GM19328 (cell line): Measurements from ENCODE around the gene B3GAT1.

Source experiments
- ATAC-seq: cut with Tn5 transposase; IDR thresholded peaks from one replicate; pipeline ENCODE4 v1.9.1; 2021; ENCODE audit warnings: mild to moderate bottlenecking, moderate library complexity; ENCODE audit not compliant: unreplicated experiment

The B3GAT1 gene

DNA sequence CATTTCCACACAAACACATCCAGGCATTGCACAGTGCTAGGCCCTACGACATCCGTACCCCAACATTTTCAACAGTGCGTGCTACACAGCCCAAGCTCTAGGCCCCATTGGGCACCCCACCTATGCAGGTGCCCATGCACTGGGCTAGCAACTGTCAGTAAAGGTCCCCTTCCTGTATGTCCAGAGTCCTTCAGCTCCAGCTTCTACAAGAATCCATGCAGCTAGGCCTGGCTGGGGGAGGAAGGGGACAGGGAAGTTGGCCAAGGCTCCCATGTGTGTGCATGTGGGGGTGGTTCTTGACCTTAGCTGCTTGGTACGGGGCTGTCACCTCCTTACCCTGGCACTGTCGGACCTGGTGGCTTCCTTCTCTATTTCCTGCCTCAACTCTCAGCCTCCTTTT, 1.3 kb downstream of the B3GAT1 start:
- no peak for ATAC-seq

DNA sequence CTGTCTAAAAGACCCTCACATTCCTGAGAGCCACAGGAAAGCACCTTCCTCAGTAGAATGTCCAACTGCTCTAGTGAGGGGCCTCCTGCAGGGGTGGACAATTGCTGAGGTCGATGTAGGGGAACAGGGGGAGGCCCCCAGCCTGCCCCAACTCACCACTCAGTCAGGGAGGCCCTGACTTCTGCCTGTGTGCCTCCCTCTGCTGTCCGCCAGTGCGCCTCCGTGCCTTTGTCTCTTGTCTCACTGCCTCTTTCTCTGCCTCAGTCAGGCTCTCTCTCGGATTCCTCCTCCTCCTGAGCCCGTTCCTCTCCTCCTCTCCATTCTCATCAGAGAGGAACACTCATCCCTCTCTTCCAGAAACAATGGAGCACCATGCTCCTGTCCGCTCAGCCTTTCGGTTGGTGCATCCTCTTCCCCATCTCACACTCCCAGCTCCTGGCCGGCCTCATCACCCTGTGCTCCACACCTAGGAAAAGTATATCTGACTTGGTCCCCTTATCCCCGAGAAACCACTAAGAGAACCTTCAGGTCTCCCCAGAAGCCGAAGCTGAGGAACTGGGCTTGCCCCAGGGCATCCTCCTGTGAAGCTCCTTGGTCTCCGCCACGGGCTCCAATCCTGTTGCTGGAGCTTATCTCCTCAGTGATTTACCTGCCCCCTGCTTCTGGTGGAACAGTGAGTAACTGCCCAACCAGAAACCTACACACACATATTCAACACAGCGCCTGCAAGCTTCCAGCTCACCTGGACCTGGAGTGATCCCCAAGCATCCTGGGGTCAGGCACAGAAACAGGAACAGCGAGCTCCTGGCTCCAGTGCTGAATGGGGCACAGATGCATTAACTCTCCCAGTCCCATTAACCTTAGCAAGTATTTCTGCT, 2.3 kb downstream of the B3GAT1 start:
- ATAC-seq, result no peak

DNA sequence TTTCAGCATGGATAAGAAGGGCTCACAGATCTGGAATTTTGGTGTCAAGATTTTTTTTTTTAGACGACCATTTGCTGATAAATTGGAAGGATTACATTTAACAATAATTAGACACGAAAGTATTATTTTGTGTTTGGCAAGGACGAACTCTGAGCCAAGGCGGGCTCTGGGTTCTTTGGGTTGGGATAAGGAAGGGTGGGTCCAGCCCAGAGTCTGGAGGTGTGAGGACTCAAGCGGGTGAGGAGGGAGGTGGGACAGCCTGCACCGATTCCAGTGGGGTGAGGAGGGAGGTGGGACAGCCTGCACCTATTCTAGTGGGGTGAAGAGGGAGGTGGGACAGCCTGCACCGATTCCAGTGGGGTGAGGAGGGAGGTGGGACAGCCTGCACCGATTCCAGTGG, 4.1 kb downstream of the B3GAT1 start:
- ATAC-seq, result no peak

DNA sequence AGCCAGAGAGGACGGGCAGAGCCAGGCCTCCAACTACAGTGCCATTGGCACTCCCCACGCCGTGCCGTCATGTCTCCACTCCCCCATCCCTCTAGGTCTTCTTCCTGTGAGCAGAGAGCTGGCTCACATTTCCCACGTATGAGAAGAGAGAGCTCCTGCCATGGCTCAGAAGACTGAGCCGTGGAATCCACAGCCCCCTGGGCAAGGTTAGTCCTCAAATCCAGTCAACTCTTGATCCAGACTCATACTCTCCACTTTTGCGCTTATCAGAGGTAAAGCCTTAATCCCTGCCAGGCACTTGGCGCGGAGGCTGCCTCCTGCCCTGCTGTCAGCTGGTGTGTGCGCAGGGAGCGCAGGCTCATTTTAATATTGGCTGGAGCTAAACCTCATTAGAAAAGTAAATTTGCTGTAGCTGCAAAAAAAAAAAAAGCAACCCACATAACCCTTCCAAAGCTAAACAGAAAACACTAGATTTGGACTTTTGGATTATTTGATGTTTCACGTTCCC, 4.7 kb downstream of the B3GAT1 start:
- no peak for ATAC-seq

DNA sequence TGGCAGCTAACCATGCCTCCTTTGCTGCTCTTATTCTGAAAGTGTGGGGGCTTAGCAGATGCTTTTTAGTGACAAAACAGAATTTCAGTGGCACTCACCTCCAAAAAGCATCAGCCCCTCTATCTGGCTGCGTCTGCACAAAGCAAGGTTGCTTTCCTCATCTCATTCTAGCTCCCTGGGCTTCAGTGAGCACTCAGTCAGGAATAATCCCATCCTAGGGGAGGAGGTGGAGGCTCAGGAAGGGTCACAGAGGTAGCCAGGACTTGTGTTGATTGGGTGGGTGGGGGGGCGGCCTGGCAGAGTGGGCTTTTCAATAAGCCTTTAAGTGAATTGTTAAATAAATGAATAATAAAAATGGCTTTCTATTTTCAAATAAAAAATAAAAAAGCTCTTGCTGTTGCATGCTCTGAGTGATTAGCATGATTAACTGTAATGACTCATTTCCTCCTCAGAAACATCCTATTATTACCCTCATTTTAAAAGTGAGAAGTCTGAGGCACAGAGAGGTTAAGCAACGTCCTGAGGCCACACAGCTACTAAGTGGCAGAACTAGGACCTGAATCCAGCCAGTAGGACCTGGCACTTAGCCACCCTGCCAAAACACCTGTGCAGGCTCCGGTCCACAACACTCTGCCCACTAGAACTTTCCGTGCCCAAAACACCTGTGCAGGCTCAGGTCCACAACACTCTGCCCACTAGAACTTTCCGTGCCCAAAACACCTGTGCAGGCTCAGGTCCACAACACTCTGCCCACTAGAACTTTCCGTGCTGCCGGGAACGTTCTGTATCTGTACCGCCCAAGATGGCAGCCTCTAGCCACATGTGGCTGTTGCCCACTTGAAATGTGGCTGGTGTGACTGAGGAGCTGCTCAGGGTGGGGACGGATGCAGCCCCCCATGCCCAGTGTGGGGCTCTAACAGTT, 5.5 kb downstream of the B3GAT1 start:
- no peak for ATAC-seq

DNA sequence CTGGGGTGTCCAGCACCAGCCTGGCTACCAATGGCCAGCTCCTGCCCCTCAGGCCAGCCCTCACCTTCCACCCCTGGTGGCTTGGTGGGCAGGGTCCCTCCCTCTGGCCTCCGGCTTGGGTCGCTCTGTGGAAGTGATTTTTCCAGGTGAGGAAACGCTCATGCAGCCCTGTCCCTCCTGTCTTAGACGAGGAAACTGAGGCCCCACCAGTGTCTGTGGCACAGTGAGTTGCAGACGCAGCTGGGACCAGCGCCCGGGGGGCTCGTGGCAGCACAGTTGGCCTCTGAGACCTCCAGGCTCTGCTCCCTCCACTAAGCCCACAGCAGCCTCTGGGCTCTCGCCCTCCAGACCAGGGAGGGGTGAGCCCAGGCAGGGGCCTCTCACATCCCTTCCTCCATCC, 6.2 kb downstream of the B3GAT1 start:
- no peak for ATAC-seq

DNA sequence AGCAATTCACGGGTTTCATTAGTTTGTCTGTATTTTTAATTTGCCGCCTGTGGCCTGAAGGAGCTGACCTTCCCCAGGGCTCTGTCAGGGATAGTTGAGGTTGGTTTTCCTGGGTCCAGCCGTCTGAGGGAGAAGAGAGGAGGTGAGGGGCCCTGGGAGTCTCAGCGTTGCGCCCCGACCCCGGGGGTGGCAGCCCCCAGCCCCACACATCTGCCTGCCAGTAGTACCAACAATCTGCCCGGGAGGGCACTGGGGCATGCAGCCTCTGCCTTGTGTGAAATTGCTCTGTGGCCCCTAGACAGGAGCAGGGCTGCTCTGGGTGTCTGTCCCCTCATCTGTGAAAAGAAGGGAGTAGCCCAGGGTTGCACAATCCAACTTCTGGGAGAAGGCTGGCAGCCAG, 6.6 kb downstream of the B3GAT1 start:
- ATAC-seq, result no peak

DNA sequence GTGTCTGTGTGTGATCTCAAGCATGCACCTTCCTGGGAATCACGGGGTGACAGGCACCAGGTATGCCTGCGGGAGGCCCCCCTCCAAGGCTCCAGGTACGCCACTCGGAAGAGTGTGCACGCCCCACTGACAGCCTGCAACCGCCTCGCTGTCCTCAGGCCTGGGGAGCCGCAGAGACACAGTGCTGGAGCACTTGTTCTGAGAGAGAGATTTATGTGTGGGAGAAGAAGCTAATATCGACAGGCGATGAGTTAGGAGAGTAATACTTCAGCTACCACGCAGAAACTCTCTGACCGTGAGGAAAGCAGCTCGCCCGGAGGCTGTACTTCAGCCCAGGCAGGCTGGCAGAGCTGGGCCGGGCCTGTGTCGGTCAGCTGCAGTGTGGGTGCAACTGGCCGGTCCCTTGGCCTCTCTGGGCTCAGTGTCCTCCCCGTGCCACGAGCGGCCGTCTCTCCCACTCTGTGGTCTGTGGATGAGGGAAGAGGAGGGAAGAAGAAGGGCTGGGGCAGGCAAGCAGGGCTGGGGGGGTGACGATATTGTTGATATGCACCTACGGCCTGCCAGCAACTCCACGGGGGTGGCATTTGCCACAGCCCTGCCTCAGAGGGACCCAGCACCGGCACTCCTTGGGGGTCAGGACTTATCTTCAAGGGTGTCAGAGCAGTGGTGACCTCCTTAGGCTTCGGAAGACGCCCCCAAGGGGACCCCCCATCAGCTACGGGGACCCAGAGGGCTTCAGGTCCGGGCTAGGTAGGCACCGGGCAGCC, 7.3 kb downstream of the B3GAT1 start:
- no peak for ATAC-seq

DNA sequence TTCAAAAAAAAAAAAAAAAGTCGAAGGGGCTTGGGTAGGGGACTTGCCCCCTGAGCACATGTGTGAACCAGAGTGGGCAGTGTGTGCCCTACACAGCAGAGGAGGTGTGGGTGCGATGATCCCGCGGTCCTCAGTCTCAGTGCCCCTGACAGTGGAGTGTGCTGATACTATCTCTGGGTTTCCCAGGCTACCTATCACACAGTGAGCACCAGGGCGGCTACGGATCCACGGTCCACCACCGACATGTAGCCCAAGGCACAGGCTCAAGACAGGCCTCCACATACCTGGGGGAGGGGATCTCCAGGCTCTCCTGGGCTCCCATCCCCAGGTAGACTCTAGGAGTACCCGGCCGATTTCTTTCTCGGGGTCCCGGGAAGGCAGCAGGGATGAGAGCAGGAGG, 9.1 kb downstream of the B3GAT1 start:
- ATAC-seq, result no peak

DNA sequence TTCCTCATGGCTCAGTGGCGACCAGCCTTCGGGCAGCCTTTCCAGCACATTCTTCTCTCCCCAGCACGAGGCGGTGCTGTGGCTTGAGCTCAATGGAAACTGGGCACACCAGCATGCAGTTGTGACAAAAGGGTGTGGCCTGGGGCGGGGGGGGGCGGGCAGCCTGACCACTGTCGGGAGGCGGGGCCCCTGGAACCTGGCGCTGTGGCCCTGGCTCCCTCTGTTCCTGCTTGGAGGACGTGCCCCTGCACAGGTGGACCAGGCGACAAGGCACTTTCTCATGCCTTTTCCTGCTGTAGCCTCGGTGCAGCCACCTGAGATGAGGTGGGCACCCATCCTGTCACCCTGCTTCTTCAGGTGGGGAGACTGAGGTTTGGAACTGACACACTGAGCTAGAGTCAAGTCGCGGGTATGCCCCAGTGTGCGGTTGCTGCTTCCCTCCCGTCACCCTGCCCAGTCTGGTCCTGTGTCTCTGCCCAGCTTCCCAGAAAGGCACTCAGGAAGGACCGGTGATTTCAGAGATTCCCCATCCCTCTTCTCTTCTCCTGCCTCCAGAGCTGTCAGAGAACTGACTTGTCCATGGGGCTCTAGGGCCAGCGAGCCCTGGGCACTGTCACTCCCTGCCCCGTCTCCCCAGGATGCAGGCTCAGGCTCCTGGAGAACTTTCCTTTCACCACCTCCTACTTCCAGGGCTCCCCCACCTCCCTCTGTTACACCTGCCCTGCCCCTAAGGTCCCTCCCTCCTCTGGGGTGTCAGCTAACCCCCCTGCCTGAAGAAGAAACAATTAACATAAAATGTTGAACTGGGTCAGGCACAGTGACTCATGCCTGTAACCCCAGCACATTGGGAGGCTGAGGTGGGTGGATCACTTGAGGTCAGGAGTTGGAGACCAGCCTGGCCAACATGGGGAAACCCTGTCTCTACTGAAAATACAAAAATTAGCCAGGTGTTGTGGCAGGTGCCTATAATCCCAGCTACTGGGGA, 9.9 kb downstream of the B3GAT1 start:
- ATAC-seq, result no peak

DNA sequence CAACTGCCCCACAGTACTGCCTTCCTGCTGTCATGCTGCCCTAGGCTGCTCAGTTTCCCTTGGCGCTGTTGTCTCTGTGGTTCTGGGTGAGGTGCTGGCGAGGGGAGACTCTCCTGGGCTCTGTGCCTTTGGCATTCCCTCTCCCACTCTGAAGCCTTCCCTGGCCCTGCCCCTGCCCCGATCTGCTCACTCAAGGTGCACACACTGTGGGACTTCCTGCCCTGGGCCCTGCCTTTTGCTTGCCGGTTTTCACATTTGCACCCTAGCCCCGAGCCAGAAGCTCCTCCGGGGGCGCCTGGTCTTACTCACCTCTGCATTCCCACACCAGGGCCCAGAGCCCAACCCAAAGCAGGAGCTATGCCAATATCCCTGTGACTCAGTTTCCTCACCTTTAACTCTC, 12.0 kb downstream of the B3GAT1 start:
- ATAC-seq, result no peak

DNA sequence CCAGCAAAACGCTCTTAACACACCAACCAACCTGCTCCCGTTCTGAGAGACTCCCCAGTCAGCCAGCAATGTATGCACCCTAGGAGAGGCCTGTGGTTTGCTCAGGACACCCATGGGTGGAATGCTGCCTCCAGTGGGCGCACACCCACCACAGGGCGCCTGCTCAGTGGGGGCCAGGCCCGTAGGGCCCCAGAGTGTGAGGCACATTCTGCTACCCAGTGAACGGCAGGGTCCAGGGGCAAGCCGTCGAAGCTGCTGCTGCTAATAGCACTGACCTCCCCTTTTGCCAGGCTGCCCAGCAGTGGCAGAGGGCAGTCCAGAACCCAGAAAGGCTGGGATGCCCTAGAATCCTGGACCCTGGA, 12.8 kb downstream of the B3GAT1 start:
- ATAC-seq, result no peak

DNA sequence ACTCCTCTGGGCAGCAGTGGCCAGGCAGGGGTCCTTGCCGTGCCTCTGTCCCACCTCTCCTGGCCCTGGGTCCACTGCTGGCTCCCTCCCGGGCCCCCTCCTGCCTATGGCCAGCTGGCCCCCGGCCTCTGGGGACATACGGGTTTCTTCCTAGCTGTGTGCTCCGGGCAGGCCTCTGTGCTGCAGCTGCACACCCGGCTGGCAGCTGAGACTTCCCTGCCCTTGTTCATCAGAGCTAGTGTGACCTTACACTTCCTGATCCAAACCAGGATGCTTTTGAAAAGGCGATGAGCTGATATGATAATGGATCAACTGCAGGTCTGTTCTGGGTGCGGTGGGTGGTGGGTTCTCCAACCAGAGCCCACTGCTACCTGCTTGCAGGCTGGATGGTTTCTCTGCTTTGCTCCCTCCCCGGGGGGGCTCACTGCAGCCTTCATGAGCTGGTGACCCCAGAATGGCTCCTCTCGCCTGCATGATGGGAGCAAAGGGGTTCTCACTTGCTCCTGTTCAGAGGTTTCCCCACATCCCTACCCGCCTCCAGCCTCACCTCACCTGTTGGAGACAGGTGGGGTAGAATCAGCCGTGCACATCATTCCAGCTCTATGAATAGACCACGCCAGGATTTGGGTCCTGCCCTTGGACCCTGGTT, 13.3 kb downstream of the B3GAT1 start:
- ATAC-seq, result no peak

DNA sequence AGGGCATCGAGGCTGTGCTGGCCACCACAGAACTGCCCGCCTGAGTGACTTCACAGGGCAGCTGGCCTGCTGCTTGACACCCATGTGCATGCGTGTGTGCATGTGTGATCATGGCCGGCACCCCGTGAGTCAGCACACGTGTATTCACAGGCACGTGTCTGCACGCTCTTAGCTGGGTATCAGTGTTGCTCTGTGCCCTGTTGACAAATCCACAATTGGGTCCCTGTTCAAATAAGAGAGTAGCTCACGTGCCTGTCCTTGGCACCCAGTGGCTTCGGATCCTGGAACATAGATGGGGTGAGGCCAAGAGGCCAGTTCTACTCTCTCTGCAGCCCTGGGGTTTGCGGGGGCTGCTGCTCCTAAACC, 14.0 kb downstream of the B3GAT1 start:
- no peak for ATAC-seq

DNA sequence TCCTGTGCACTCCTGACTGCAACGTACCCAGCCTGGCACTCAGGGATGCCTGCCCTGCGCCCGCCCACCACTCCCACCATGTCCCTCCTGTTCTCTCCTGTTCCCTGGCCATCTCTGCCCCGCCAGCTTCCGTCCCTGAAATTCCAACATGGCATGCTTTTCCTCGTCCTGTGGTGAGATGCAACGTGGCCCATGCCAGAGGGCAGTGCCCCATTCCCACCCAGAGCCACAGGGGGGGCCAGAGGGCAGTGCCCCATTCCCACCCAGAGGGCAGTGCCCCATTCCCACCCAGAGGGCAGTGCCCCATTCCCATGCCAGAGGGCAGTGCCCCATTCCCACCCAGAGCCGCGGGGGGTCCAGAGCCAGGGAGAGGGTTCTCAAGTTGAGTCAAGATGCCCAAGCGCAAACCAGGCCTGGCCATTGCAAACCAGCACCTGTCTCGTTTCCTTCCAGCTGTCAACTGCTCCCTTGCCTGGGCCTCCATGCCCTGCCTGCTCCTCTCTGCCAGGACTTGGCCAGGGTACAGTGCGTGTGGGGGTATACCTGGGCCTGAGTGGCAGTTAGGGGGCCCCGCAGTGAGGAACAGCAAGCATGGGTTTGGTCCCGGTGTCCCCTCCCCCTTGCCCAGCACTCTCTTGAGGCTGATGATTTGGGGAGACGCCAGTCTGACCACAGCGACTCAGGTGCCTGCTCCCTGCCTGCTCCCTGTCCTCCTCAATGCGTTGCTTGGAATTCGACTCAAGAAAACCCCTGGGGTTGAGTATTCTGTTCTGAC, 14.6 kb downstream of the B3GAT1 start:
- ATAC-seq, result no peak

DNA sequence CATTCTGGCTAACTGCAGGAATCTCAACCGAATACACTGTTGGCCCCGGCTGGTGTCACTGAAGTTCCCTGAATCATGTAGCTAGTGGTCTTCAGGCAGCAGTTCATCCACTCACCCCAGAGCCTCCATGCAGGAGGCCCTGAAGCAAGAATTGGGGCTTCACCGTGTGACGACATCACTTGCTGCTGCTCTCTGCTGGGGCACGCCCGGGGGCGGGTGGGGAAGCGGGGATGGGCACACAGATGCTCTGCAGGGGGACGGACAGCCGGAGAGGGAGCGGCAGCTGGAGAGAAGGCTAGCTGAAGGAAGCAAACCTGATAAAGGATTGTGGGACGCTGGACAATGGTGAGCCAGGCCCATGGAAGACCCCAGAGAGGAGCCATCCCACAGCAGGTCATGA, 17.0 kb downstream of the B3GAT1 start:
- ATAC-seq, result no peak

DNA sequence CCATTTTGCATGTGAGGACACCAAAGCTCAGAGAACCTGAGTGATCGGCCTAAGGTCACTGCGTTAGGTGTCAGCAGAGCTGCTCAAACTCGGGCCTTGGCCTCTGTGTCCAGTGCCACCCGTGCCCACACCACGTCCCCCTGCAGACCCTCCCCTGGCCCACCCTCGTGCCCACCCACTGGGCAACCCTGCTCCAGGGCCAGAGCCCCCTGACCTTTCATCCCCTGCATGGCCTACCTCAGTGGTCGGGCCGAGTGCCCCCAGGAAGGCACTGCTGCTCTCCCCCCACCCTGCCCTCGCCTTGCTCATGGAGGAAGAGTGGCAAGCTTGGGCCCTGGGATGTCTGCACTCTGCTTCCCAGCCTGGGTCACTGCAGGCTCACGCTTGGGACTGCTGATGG, 17.7 kb downstream of the B3GAT1 start:
- ATAC-seq, result no peak

DNA sequence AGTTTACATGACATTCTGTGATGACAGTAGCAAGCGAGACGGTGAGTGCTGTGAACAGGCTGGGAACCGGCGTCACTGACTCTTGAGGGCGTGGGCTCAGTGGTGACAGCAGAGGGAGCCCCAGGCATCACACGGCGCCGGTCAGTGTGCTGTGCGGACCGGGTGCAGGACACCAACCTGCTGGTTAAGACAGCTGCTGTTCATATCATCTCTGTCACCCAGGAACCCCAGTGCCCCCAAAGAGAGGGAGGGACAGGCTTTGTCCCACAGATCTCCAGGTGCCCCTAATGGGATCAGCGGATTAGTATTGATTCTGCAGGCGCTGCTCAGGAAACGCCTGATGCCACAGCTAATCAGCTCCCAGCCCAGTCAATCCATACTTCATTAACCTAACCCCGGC, 18.4 kb downstream of the B3GAT1 start:
- ATAC-seq, result no peak
